Psoas muscle (tissue), 8 donors: ENCODE measurements around the gene FXYD7. TPM values are rescaled to one million over a fixed set of nuclear protein-coding genes. Genes with fewer than 3 reads are reported as not detected.

Source experiments
- ATAC-seq, 4 donors: fragments of 200-7000 bp; cut with Tn5 transposase; one replicate each; pipeline ENCODE4 v1.9.1; 2020; ENCODE audit warnings: moderate library complexity in 3 of 4, mild to moderate bottlenecking in 2 of 4
- DNase-seq, 2 donors: peaks; one replicate each; pipeline ENCODE4 v3.0.0-alpha.2; 2020
- H3K27ac ChIP-seq: fragments of 200-600 bp; one replicate; pipeline ENCODE4 v1.8.0; 2022
- H3K27me3 ChIP-seq, 3 donors: fragments of 200-600 bp in 1 of 3; one replicate each; pipeline versions ENCODE4 v1.6.1 to v1.8.0; 2013 to 2022; ENCODE audit warnings: low read length in 2 of 3, mild to moderate bottlenecking in 2 of 3, moderate library complexity in 1 of 3; ENCODE audit not compliant: insufficient read depth in 3 of 3
- H3K36me3 ChIP-seq, 2 donors: fragments of 200-600 bp in 1 of 2; one replicate each; pipeline versions ENCODE4 v1.6.1 to v1.8.0; 2013 to 2022; ENCODE audit warnings: low read depth in 1 of 2, mild to moderate bottlenecking in 1 of 2, moderate library complexity in 1 of 2; ENCODE audit not compliant: insufficient read depth in 1 of 2
- H3K4me1 ChIP-seq: fragments of 200-600 bp; one replicate; pipeline ENCODE4 v1.8.0; 2022
- H3K4me3 ChIP-seq: fragments of 200-600 bp; one replicate; pipeline ENCODE4 v1.8.0; 2022; ENCODE audit warnings: mild to moderate bottlenecking
- H3K9me3 ChIP-seq: fragments of 200-600 bp; one replicate; pipeline ENCODE4 v1.8.0; 2022
- CTCF ChIP-seq: fragments of 200-600 bp; IDR thresholded peaks from one replicate; pipeline ENCODE4 v1.8.0; 2022; ENCODE audit warnings: antibody characterized with exemption
- WGBS, 3 donors: extraction: QIAGEN DNeasy Blood & Tissue Kit; methylation state at CpG; one replicate each; pipeline versions ENCODE4 v1.1.6 to v1.1.7; 2013; 5-methylcytosine and 5-hydroxymethylcytosine counted together
- intact Hi-C, 2 donors: fragments of 100-400 bp; cut with DNase I; formaldehyde crosslinking; loops; one replicate each; pipeline versions ENCODE4 v1.11.0 to v1.14.2; 2022
- polyA plus RNA-seq, 3 donors: library from polyadenylated mRNA; stranded (reverse); fragments of 200-250 nt; gene quantifications; one replicate each; pipeline ENCODE4 v1.2.3, GENCODE V29; 2013
- total RNA-seq, 4 donors: library from RNA; stranded (reverse); fragmentation: NEBNext Ultra II Directional in 2 of 4; extraction: Animal tissue kit (Norgen Biotek cat#: 25700) in 2 of 4; gene quantifications; one replicate each; pipeline versions ENCODE4 v1.2.1 to v1.2.4, GENCODE V29; 2021 to 2023
- donor health status: healthy with polysubstance abuse.
- donor health status: DM: no; HTN: no; CAD: no; lungs with moderate emphysema.
- donor health status: Bipolar disorder and iron deficiency.
- donor health status: healthy.
- donor health status: DM: yes; HTN: yes; CAD: no.
- donor health status: DM: no; HTN: no; CAD: no.
- donor health status: DM: no; HTN: no; CAD: no.
- donor health status: DM: yes; HTN: yes; CAD: no.

FXYD7 gene
- total and polyA plus RNA-seq, 7 donors, result 0.13 to 0.65 (median 0.57) TPM; not detected in 3

- peaks cover 0 to 15% of the 10 kb centered on the region in 2 donors for H3K36me3 ChIP-seq
- WGBS, 3 donors, result 83 to 88% (median 86%) methylated on average over 9 of the region's 9 CpGs
- no peak for TF ChIP-seq CTCF
- H3K27me3 ChIP-seq, result peaks cover 0 to 9% (median 2%) of the 10 kb centered on the region in 3 donors
- H3K4me3 ChIP-seq, result no peak overlapping the region
- DNase-seq (no peak), ATAC-seq (no peak)
- H3K27ac ChIP-seq, result no peak overlapping the region
- H3K4me1 ChIP-seq, result no peaks in the 10 kb centered on the region
- intact Hi-C loops, result no loop called here
- peaks cover 14% of the 10 kb centered on the region for H3K9me3 ChIP-seq
Observed at GRCh38 chr19:35160629-35161433, 17.8 kb downstream of the FXYD7 start.

GRCh38 chr19:35161434-35161743 is 18.3 kb downstream of the FXYD7 start:
- WGBS, 3 donors, result 81 to 88% (median 84%) methylated on average over 2 of the region's 2 CpGs
- no peak overlapping the region for H3K4me3 ChIP-seq
- no peak for TF ChIP-seq CTCF
- DNase-seq, result no peak
- peaks cover 18% of the 10 kb centered on the region for H3K9me3 ChIP-seq
- ATAC-seq, result no peak
- H3K36me3 ChIP-seq, result peaks cover 3 to 21% of the 10 kb centered on the region in 2 donors
- H3K27me3 ChIP-seq, result peaks cover 0 to 4% (median under 1%) of the 10 kb centered on the region in 3 donors
- no peaks in the 10 kb centered on the region for H3K4me1 ChIP-seq
- H3K27ac ChIP-seq, result no peak overlapping the region
- intact Hi-C loops, result no loop called here

- ATAC-seq (no peak), DNase-seq (no peak)
- H3K4me1 ChIP-seq, result no peaks in the 10 kb centered on the region
- no peak for TF ChIP-seq CTCF
- intact Hi-C loops, result no loop called here
- 69 to 76% (median 72%) methylated on average over 6 of the region's 6 CpGs for WGBS, 3 donors
- H3K27me3 ChIP-seq, result no peaks in the 10 kb centered on the region
- H3K36me3 ChIP-seq, result peaks cover 3 to 20% of the 10 kb centered on the region in 2 donors
- no peak overlapping the region for H3K27ac ChIP-seq
- H3K9me3 ChIP-seq, result peaks cover 21% of the 10 kb centered on the region
- no peak overlapping the region for H3K4me3 ChIP-seq
Observed at GRCh38 chr19:35162471-35163326, 19.6 kb downstream of the FXYD7 start.

GRCh38 chr19:35164418-35164817 is 21.4 kb downstream of the FXYD7 start:
- peaks cover 3 to 7% of the 10 kb centered on the region in 2 donors for H3K36me3 ChIP-seq
- ATAC-seq, result no peak
- H3K27ac ChIP-seq, result no peak overlapping the region

More at GRCh38 chr19:35164418-35164817, 21.4 kb downstream of the FXYD7 start:
- TF ChIP-seq CTCF, result no peak
- H3K9me3 ChIP-seq, result peaks cover 21% of the 10 kb centered on the region
- H3K4me3 ChIP-seq, result no peak overlapping the region
- H3K27me3 ChIP-seq, result no peaks in the 10 kb centered on the region
- no peaks in the 10 kb centered on the region for H3K4me1 ChIP-seq
- WGBS, 3 donors, result 38 to 90% (median 80%) methylated on average over 2 of the region's 2 CpGs
- intact Hi-C loops, result no loop called here
- DNase-seq, result no peak
